ENCODE data around the gene CFP.

DNA sequence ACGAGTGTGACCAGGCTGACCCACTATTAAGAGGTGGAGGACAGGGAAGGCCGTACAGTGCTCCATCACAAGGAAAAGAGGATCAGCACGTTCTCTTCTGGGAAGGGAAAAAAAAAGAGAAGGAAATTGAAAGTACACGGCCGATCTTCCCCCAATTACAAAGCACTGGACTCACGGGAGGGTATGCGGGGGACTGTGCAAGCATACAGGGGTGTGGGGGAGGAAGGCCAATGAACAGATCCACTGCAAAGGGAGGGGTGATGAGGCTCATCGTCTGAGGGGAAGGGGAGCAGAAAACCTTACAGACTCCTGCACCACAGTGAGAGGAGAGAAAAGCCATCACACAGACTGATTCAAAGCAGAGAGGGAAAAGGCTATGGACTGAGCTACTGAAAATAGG, 19.5 kb upstream of the CFP start:
- TF ChIP-seq, protein P1, sequence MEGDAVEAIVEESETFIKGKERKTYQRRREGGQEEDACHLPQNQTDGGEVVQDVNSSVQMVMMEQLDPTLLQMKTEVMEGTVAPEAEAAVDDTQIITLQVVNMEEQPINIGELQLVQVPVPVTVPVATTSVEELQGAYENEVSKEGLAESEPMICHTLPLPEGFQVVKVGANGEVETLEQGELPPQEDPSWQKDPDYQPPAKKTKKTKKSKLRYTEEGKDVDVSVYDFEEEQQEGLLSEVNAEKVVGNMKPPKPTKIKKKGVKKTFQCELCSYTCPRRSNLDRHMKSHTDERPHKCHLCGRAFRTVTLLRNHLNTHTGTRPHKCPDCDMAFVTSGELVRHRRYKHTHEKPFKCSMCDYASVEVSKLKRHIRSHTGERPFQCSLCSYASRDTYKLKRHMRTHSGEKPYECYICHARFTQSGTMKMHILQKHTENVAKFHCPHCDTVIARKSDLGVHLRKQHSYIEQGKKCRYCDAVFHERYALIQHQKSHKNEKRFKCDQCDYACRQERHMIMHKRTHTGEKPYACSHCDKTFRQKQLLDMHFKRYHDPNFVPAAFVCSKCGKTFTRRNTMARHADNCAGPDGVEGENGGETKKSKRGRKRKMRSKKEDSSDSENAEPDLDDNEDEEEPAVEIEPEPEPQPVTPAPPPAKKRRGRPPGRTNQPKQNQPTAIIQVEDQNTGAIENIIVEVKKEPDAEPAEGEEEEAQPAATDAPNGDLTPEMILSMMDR (IDR thresholded peaks at IDR 0.05; ENCODE audit: poor library complexity) = no peak
- TF ChIP-seq EZH2 (IDR thresholded peaks at IDR 0.05; ENCODE audit: borderline replicate concordance) = no peak
- TF ChIP-seq EZH2phosphoT487 (IDR thresholded peaks at IDR 0.05; ENCODE audit: low read depth, severe bottlenecking, unreplicated experiment) = no peak

Data from hepatocyte (in vitro differentiated cells).